22Rv1 (cell line): ENCODE results near the gene RBM19.

Experiments
- H3K27ac ChIP-seq: fragments of 450-650 bp; 2 replicates; pipeline ENCODE4 v1.5.1; 2017
- CTCF ChIP-seq: fragments of 450-650 bp; IDR thresholded peaks from 2 replicates; pipeline ENCODE4 v1.5.1; 2017; ENCODE audit warnings: mild to moderate bottlenecking
- ZFX ChIP-seq: fragments of 450-650 bp; IDR thresholded peaks from 2 replicates; pipeline ENCODE4 v1.6.1; 2017; ENCODE audit warnings: antibody characterized with exemption, borderline replicate concordance

Gene RBM19

GRCh38 chr12:113934946-113935345, 31.2 kb downstream of the RBM19 start:
- TF ChIP-seq ZFX, result no peak
- TF ChIP-seq CTCF, result no peak
- H3K27ac ChIP-seq, result no peak overlapping the region

- no peak for TF ChIP-seq ZFX
- no peak for TF ChIP-seq CTCF
- H3K27ac ChIP-seq, result no peak overlapping the region
Observed at GRCh38 chr12:113934060-113934814, 31.9 kb downstream of the RBM19 start.

GRCh38 chr12:113933201-113933786, 32.8 kb downstream of the RBM19 start:
- TF ChIP-seq CTCF, result no peak
- TF ChIP-seq ZFX, result no peak
- no peak overlapping the region for H3K27ac ChIP-seq

- TF ChIP-seq CTCF, result no peak
- TF ChIP-seq ZFX, result no peak
- H3K27ac ChIP-seq, result no peak overlapping the region
Observed at GRCh38 chr12:113932381-113933196, 33.5 kb downstream of the RBM19 start.

- no peak overlapping the region for H3K27ac ChIP-seq
- TF ChIP-seq CTCF (no peak), ZFX (no peak)
Observed at GRCh38 chr12:113931517-113931916, 34.6 kb downstream of the RBM19 start.

GRCh38 chr12:113930249-113930648, 35.9 kb downstream of the RBM19 start:
- no peak overlapping the region for H3K27ac ChIP-seq
- no peak for TF ChIP-seq CTCF
- no peak for TF ChIP-seq ZFX
